SK-N-SH (cell line): ENCODE results near the gene PEMT. TPM values are rescaled to one million over a fixed set of nuclear protein-coding genes. Genes with fewer than 3 reads are reported as not detected.

Experiments used
- CTCF ChIA-PET: fragments of 300-600, 350-600 bp; formaldehyde crosslinking; extraction: SDS; loops from one replicate; lab custom pipeline; 2021; lab: Yijun Ruan, JAX
- POLR2A ChIA-PET: fragments of 350-600 bp; sonication (Branson Sonifier 250); formaldehyde crosslinking; extraction: SDS; loops from one replicate; lab custom pipeline; 2020; ENCODE audit warnings: antibody characterized with exemption, inconsistent platforms; lab: Yijun Ruan, JAX
- DNase-seq: peaks from one replicate; pipeline ENCODE4 v3.0.0; 2012
- H2AFZ ChIP-seq: fragments of 200-600 bp; sonication (generic); 2 replicates; pipeline ENCODE4 v1.8.1; 2016; ENCODE audit warnings: antibody characterized with exemption, mild to moderate bottlenecking, low read depth
- H3F3A ChIP-seq: fragments of 200-600 bp; sonication (generic); replicated peaks from 2 replicates; pipeline ENCODE3; 2016; ENCODE audit warnings: antibody characterized with exemption, mild to moderate bottlenecking; ENCODE audit not compliant: insufficient read depth
- H3K27ac ChIP-seq, 2 experiments: fragments of 200-500 bp in 1 of 2; fragments of 200-600 bp in 1 of 2; sonication (Bioruptor generic) in 1 of 2; sonication (generic), shearing (Covaris generic) in 1 of 2; 2 replicates each; pipeline versions ENCODE4 v1.5.1 to v1.6.1; 2014 to 2016; ENCODE audit warnings: low read depth in 2 of 2, inconsistent platforms in 1 of 2, low read length in 1 of 2, mild to moderate bottlenecking in 1 of 2, mixed read lengths in 1 of 2
- H3K27me3 ChIP-seq: fragments of 200-600 bp; sonication (generic), shearing (Covaris generic); 2 replicates; pipeline ENCODE4 v1.6.1; 2016; ENCODE audit warnings: mixed run types; ENCODE audit not compliant: insufficient read depth
- H3K36me3 ChIP-seq, 2 experiments: fragments of 200-500 bp in 1 of 2; fragments of 200-600 bp in 1 of 2; sonication (Bioruptor generic) in 1 of 2; sonication (generic) in 1 of 2; replicated peaks in 1 of 2; 2 replicates each; pipeline versions ENCODE3 to v1.5.1; 2014 to 2016; ENCODE audit warnings: low read length in 1 of 2, mild to moderate bottlenecking in 1 of 2; ENCODE audit not compliant: insufficient read depth in 2 of 2, control insufficient read depth in 1 of 2
- H3K4me1 ChIP-seq, 2 experiments: fragments of 200-500 bp in 1 of 2; fragments of 200-600 bp in 1 of 2; sonication (Bioruptor generic) in 1 of 2; sonication (generic), shearing (Covaris generic) in 1 of 2; 2 replicates each; pipeline versions ENCODE4 v1.5.1 to v1.6.1; 2014 to 2016; ENCODE audit warnings: low read depth in 1 of 2, low read length in 1 of 2, mixed run types in 1 of 2; ENCODE audit not compliant: insufficient read depth in 2 of 2, control insufficient read depth in 1 of 2
- H3K4me2 ChIP-seq: fragments of 200-600 bp; sonication (generic), shearing (Covaris generic); 2 replicates; pipeline ENCODE4 v1.6.1; 2017; ENCODE audit warnings: mixed run types
- H3K4me3 ChIP-seq, 2 experiments: fragments of 200-500 bp in 1 of 2; fragments of 200-600 bp in 1 of 2; sonication (Bioruptor generic) in 1 of 2; sonication (generic), shearing (Covaris generic) in 1 of 2; 2 replicates each; pipeline versions ENCODE4 v1.5.1 to v1.8.1; 2014 to 2016; ENCODE audit warnings: low read depth in 2 of 2, inconsistent platforms in 1 of 2, low read length in 1 of 2, mild to moderate bottlenecking in 1 of 2, mixed read lengths in 1 of 2, moderate library complexity in 1 of 2
- H3K79me2 ChIP-seq: fragments of 200-600 bp; sonication (generic); 2 replicates; pipeline ENCODE4 v1.8.1; 2017; ENCODE audit warnings: mild to moderate bottlenecking; ENCODE audit not compliant: insufficient read depth
- H3K9ac ChIP-seq: fragments of 200-600 bp; sonication (generic); 2 replicates; pipeline ENCODE4 v1.6.1; 2017; ENCODE audit warnings: mixed run types
- H3K9me2 ChIP-seq: fragments of 200-600 bp; sonication (generic); 2 replicates; pipeline ENCODE4 v1.6.1; 2017; ENCODE audit warnings: mixed run types
- H3K9me3 ChIP-seq: fragments of 200-600 bp; sonication (generic); 2 replicates; pipeline ENCODE4 v1.6.1; 2017; ENCODE audit warnings: mixed run types, mild to moderate bottlenecking, moderate library complexity
- H4K20me1 ChIP-seq: fragments of 200-600 bp; sonication (generic); 2 replicates; pipeline ENCODE4 v1.6.1; 2017; ENCODE audit warnings: mild to moderate bottlenecking, mixed run types; ENCODE audit not compliant: insufficient read depth
- EP300 ChIP-seq, 2 experiments: IDR thresholded peaks; 2 replicates each; pipeline versions ENCODE4 v1.4.0 to v1.6.1; 2012; ENCODE audit warnings: borderline replicate concordance in 1 of 2, low read depth in 1 of 2, low read length in 1 of 2
- IRF3 ChIP-seq: fragments of 150-350 bp; IDR thresholded peaks from 2 replicates; pipeline ENCODE4 v1.6.1; 2016; ENCODE audit warnings: mild to moderate bottlenecking, low read depth, low read length
- JUND ChIP-seq: IDR thresholded peaks from 2 replicates; pipeline ENCODE4 v1.4.0; 2012
- MXI1 ChIP-seq: IDR thresholded peaks from 2 replicates; pipeline ENCODE4 v1.6.1; 2012; ENCODE audit warnings: mild to moderate bottlenecking, low read depth, low read length, improper control_type of control experiment
- RFX5 ChIP-seq: IDR thresholded peaks from 2 replicates; pipeline ENCODE4 v1.6.1; 2012; ENCODE audit warnings: mild to moderate bottlenecking, improper control_type of control experiment, low read length
- TAF1 ChIP-seq: IDR thresholded peaks from 2 replicates; pipeline ENCODE4 v1.6.1; 2012; ENCODE audit warnings: low read depth, mild to moderate bottlenecking, low read length, moderate library complexity, borderline replicate concordance
- TEAD4 ChIP-seq: IDR thresholded peaks from 2 replicates; pipeline ENCODE4 v1.4.0; 2012; ENCODE audit warnings: mild to moderate bottlenecking, borderline replicate concordance; ENCODE audit not compliant: insufficient read depth
- USF1 ChIP-seq: IDR thresholded peaks from 2 replicates; pipeline ENCODE4 v1.4.0; 2012; ENCODE audit warnings: low read depth, borderline replicate concordance
- USF2 ChIP-seq: fragments of 150-350 bp; IDR thresholded peaks from 2 replicates; pipeline ENCODE4 v1.6.1; 2017; ENCODE audit warnings: antibody characterized with exemption, low read length, low read depth, borderline replicate concordance
- YY1 ChIP-seq: IDR thresholded peaks from 2 replicates; pipeline ENCODE4 v1.4.0; 2012; ENCODE audit warnings: low read depth, mild to moderate bottlenecking
- WGBS: methylation state at CpG from one replicate; pipeline ENCODE4 v1.1.6; 2017; ENCODE audit warnings: low lambda C conversion rate; 5-methylcytosine and 5-hydroxymethylcytosine counted together
- polyA plus RNA-seq, 3 experiments: library from polyadenylated mRNA; depleted of rRNA; stranded (reverse); fragments of >200 nt; gene quantifications; 2 replicates each; pipeline ENCODE4 v1.2.3, GENCODE V29; 2012
- TF ChIP-seq, protein P1 (sequence below): fragments of 200-600 bp; sonication (generic); IDR thresholded peaks from 2 replicates; pipeline ENCODE4 v1.6.1; 2017; ENCODE audit warnings: antibody characterized with exemption, mild to moderate bottlenecking, moderate library complexity
- TF ChIP-seq, protein P2 (sequence below): IDR thresholded peaks from 2 replicates; pipeline ENCODE4; 2012

The PEMT gene
- polyA plus RNA-seq, 1 of the 3 experiments (the other 2 are of a cell fraction): 52.8 TPM

- TF ChIP-seq, protein P1, sequence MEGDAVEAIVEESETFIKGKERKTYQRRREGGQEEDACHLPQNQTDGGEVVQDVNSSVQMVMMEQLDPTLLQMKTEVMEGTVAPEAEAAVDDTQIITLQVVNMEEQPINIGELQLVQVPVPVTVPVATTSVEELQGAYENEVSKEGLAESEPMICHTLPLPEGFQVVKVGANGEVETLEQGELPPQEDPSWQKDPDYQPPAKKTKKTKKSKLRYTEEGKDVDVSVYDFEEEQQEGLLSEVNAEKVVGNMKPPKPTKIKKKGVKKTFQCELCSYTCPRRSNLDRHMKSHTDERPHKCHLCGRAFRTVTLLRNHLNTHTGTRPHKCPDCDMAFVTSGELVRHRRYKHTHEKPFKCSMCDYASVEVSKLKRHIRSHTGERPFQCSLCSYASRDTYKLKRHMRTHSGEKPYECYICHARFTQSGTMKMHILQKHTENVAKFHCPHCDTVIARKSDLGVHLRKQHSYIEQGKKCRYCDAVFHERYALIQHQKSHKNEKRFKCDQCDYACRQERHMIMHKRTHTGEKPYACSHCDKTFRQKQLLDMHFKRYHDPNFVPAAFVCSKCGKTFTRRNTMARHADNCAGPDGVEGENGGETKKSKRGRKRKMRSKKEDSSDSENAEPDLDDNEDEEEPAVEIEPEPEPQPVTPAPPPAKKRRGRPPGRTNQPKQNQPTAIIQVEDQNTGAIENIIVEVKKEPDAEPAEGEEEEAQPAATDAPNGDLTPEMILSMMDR: no peak
- TF ChIP-seq EP300 (IDR thresholded peaks at IDR 0.05; ENCODE audit: borderline replicate concordance in 1 of 2, low read depth in 1 of 2, low read length in 1 of 2) (no peak), YY1 (no peak), USF2 (no peak), TAF1 (no peak), TEAD4 (no peak), IRF3 (no peak), RFX5 (no peak), MXI1 (no peak)
Measured at GRCh38 chr17:17499402-17500145, 91.9 kb downstream of the PEMT start (continued).

GRCh38 chr17:17498606-17499301, 92.8 kb downstream of the PEMT start:
- no peak for DNase-seq
- no peak overlapping the region for H2AFZ ChIP-seq
- no peak overlapping the region for H3K9ac ChIP-seq
- no peak overlapping the region for H3K4me2 ChIP-seq
- peaks cover 0 to 7% of the 10 kb centered on the region in 2 experiments; a peak in 1 of 4 replicates for H3K4me1 ChIP-seq
- WGBS: 88% methylated on average over 14 of the region's 16 CpGs
- H3K9me3 ChIP-seq: no peaks in the 10 kb centered on the region
- no peaks in the 10 kb centered on the region for H3F3A ChIP-seq
- no peak overlapping the region for H3K4me3 ChIP-seq
- ChIA-PET CTCF (interaction anchor here (1.3 to 6.7 kb wide), 3 partner anchors 17 to 142 kb away, joined by 4 to 185 read pairs (median 16); no protein-coding TSS in a partner anchor), POLR2A (no interaction called here)
- no peaks in the 10 kb centered on the region for H4K20me1 ChIP-seq
- H3K79me2 ChIP-seq: no peaks in the 10 kb centered on the region
- H3K9me2 ChIP-seq: no peaks in the 10 kb centered on the region
- TF ChIP-seq JUND (no peak), USF1 (no peak)
- TF ChIP-seq, protein P2, sequence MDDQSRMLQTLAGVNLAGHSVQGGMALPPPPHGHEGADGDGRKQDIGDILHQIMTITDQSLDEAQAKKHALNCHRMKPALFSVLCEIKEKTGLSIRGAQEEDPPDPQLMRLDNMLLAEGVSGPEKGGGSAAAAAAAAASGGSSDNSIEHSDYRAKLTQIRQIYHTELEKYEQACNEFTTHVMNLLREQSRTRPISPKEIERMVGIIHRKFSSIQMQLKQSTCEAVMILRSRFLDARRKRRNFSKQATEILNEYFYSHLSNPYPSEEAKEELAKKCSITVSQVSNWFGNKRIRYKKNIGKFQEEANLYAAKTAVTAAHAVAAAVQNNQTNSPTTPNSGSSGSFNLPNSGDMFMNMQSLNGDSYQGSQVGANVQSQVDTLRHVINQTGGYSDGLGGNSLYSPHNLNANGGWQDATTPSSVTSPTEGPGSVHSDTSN: no peak
- H3K27ac ChIP-seq: no peak overlapping the region
- H3K36me3 ChIP-seq: peaks cover 0 to 2% of the 10 kb centered on the region in 2 experiments
- no peaks in the 10 kb centered on the region for H3K27me3 ChIP-seq
